H1 (cell line): Measurements from ENCODE around the gene IL12B. TPM values are rescaled to one million over a fixed set of nuclear protein-coding genes. Genes with fewer than 3 reads are reported as not detected.

Source experiments
- CHD1 ChIP-seq: IDR thresholded peaks from 2 replicates; pipeline ENCODE4 v1.6.1; 2012; ENCODE audit warnings: low read depth, low read length, improper control_type of control experiment
- GABPA ChIP-seq: IDR thresholded peaks from 2 replicates; pipeline ENCODE4 v1.6.1; 2011; ENCODE audit warnings: mild to moderate bottlenecking, low read length, moderate library complexity, borderline replicate concordance; ENCODE audit not compliant: insufficient read depth
- HDAC2 ChIP-seq, 2 experiments: fragments of 300-600 bp in 1 of 2; sonication (generic) in 1 of 2; IDR thresholded peaks; 2 replicates each; pipeline ENCODE4 v1.6.1; 2011 to 2012; ENCODE audit warnings: low read depth in 2 of 2, low read length in 2 of 2, mild to moderate bottlenecking in 2 of 2, moderate library complexity in 2 of 2, borderline replicate concordance in 1 of 2, inconsistent platforms in 1 of 2
- JUND ChIP-seq: IDR thresholded peaks from 2 replicates; pipeline ENCODE4 v1.6.1; 2011; ENCODE audit warnings: mild to moderate bottlenecking, improper control_type of control experiment, low read length
- RBBP5 ChIP-seq: IDR thresholded peaks from 2 replicates; pipeline ENCODE4 v1.7.1; 2012; ENCODE audit warnings: low read depth, mild to moderate bottlenecking, inconsistent platforms, low read length, moderate library complexity, borderline replicate concordance
- ZNF274 ChIP-seq: IDR thresholded peaks from 2 replicates; pipeline ENCODE4 v1.7.0; 2012; ENCODE audit warnings: low read length, borderline replicate concordance; ENCODE audit errors: extremely low read depth
- polyA plus RNA-seq, 7 experiments: library from polyadenylated mRNA; depleted of rRNA in 3 of 7; stranded (reverse) in 5 of 7; unstranded in 2 of 7; fragments of >200 nt in 5 of 7; fragments of 200-250 nt in 2 of 7; gene quantifications; 1 replicate in 5 of 7; 2 replicates in 1 of 7; 4 replicates in 1 of 7; pipeline versions ENCODE4 v1.2.1 to v1.2.3, GENCODE V29; 2011 to 2013; ENCODE audit warnings: missing spikeins in 2 of 7, mixed read lengths in 2 of 7
- total RNA-seq: library from RNA; stranded (reverse); fragmentation: NEBNext Ultra II Directional; extraction: Animal tissue kit (Norgen Biotek cat#: 25700); gene quantifications from 2 replicates; pipeline ENCODE4 v1.2.1, GENCODE V29; 2021
- TF ChIP-seq, protein P1 (sequence below): fragments of 300-600 bp; sonication (generic); IDR thresholded peaks from 2 replicates; pipeline ENCODE4 v1.7.1; 2012; ENCODE audit warnings: low read length, moderate library complexity, mild to moderate bottlenecking, inconsistent platforms; ENCODE audit not compliant: insufficient replicate concordance

Gene IL12B
- total and polyA plus RNA-seq, 2 of the 8 experiments (the other 6 are each of a cell fraction or from before 2014, with no cell fraction given): not detected

GRCh38 chr5:159338118-159338517 lies 7.8 kb upstream of the IL12B start (continued):
- TF ChIP-seq, protein P1, sequence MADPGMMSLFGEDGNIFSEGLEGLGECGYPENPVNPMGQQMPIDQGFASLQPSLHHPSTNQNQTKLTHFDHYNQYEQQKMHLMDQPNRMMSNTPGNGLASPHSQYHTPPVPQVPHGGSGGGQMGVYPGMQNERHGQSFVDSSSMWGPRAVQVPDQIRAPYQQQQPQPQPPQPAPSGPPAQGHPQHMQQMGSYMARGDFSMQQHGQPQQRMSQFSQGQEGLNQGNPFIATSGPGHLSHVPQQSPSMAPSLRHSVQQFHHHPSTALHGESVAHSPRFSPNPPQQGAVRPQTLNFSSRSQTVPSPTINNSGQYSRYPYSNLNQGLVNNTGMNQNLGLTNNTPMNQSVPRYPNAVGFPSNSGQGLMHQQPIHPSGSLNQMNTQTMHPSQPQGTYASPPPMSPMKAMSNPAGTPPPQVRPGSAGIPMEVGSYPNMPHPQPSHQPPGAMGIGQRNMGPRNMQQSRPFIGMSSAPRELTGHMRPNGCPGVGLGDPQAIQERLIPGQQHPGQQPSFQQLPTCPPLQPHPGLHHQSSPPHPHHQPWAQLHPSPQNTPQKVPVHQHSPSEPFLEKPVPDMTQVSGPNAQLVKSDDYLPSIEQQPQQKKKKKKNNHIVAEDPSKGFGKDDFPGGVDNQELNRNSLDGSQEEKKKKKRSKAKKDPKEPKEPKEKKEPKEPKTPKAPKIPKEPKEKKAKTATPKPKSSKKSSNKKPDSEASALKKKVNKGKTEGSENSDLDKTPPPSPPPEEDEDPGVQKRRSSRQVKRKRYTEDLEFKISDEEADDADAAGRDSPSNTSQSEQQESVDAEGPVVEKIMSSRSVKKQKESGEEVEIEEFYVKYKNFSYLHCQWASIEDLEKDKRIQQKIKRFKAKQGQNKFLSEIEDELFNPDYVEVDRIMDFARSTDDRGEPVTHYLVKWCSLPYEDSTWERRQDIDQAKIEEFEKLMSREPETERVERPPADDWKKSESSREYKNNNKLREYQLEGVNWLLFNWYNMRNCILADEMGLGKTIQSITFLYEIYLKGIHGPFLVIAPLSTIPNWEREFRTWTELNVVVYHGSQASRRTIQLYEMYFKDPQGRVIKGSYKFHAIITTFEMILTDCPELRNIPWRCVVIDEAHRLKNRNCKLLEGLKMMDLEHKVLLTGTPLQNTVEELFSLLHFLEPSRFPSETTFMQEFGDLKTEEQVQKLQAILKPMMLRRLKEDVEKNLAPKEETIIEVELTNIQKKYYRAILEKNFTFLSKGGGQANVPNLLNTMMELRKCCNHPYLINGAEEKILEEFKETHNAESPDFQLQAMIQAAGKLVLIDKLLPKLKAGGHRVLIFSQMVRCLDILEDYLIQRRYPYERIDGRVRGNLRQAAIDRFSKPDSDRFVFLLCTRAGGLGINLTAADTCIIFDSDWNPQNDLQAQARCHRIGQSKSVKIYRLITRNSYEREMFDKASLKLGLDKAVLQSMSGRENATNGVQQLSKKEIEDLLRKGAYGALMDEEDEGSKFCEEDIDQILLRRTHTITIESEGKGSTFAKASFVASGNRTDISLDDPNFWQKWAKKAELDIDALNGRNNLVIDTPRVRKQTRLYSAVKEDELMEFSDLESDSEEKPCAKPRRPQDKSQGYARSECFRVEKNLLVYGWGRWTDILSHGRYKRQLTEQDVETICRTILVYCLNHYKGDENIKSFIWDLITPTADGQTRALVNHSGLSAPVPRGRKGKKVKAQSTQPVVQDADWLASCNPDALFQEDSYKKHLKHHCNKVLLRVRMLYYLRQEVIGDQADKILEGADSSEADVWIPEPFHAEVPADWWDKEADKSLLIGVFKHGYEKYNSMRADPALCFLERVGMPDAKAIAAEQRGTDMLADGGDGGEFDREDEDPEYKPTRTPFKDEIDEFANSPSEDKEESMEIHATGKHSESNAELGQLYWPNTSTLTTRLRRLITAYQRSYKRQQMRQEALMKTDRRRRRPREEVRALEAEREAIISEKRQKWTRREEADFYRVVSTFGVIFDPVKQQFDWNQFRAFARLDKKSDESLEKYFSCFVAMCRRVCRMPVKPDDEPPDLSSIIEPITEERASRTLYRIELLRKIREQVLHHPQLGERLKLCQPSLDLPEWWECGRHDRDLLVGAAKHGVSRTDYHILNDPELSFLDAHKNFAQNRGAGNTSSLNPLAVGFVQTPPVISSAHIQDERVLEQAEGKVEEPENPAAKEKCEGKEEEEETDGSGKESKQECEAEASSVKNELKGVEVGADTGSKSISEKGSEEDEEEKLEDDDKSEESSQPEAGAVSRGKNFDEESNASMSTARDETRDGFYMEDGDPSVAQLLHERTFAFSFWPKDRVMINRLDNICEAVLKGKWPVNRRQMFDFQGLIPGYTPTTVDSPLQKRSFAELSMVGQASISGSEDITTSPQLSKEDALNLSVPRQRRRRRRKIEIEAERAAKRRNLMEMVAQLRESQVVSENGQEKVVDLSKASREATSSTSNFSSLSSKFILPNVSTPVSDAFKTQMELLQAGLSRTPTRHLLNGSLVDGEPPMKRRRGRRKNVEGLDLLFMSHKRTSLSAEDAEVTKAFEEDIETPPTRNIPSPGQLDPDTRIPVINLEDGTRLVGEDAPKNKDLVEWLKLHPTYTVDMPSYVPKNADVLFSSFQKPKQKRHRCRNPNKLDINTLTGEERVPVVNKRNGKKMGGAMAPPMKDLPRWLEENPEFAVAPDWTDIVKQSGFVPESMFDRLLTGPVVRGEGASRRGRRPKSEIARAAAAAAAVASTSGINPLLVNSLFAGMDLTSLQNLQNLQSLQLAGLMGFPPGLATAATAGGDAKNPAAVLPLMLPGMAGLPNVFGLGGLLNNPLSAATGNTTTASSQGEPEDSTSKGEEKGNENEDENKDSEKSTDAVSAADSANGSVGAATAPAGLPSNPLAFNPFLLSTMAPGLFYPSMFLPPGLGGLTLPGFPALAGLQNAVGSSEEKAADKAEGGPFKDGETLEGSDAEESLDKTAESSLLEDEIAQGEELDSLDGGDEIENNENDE: no peak
- no peak for TF ChIP-seq JUND
- TF ChIP-seq GABPA: no peak
- no peak for TF ChIP-seq RBBP5
- no peak for TF ChIP-seq ZNF274
- no peak for TF ChIP-seq HDAC2 (IDR thresholded peaks at IDR 0.05; ENCODE audit: borderline replicate concordance in 1 of 2, low read depth in 2 of 2, low read length in 2 of 2)
- no peak for TF ChIP-seq CHD1
